GM12873 (cell line): ENCODE measurements around the gene MARVELD1.

Experiments
- TF ChIP-seq, protein P1 (sequence below): IDR thresholded peaks from 2 replicates; pipeline ENCODE4 v1.5.1; 2012; ENCODE audit warnings: low read depth, mild to moderate bottlenecking, moderate library complexity, low read length, control low read depth; ENCODE audit not compliant: insufficient read depth; ENCODE audit errors: missing control alignments

Gene MARVELD1

DNA sequence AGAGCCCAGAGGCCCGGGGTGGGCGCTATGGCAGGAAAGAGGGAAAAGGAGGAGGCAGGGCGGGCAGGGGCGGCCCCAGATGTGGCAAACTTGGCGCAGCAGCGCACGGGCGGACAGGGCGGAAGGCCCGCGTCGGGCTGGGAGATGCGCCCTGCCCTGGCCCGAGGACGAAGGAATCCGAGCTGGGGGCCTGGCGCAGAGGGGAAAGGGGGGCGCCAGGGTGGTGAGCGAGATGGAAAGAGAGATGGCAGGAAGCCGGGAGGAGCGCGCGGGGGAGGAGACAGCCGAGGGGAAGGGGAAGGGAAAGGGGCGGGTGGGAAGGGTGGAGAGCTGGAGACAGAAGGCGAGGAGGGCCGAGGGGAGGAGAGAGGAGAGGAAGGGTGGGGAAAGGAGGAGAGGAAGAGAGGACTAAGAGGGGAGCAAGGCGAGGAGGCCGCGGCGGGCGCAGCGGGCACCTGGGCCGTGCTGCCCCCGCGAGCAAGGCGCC lies at the start of gene MARVELD1:
Gene MARVELD1 (plus strand): TSS at position 392 of the 487 bp plus-strand sequence. CDS start 147 bp downstream, outside the sequence.
- TF ChIP-seq, protein P1, sequence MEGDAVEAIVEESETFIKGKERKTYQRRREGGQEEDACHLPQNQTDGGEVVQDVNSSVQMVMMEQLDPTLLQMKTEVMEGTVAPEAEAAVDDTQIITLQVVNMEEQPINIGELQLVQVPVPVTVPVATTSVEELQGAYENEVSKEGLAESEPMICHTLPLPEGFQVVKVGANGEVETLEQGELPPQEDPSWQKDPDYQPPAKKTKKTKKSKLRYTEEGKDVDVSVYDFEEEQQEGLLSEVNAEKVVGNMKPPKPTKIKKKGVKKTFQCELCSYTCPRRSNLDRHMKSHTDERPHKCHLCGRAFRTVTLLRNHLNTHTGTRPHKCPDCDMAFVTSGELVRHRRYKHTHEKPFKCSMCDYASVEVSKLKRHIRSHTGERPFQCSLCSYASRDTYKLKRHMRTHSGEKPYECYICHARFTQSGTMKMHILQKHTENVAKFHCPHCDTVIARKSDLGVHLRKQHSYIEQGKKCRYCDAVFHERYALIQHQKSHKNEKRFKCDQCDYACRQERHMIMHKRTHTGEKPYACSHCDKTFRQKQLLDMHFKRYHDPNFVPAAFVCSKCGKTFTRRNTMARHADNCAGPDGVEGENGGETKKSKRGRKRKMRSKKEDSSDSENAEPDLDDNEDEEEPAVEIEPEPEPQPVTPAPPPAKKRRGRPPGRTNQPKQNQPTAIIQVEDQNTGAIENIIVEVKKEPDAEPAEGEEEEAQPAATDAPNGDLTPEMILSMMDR, result no peak

DNA sequence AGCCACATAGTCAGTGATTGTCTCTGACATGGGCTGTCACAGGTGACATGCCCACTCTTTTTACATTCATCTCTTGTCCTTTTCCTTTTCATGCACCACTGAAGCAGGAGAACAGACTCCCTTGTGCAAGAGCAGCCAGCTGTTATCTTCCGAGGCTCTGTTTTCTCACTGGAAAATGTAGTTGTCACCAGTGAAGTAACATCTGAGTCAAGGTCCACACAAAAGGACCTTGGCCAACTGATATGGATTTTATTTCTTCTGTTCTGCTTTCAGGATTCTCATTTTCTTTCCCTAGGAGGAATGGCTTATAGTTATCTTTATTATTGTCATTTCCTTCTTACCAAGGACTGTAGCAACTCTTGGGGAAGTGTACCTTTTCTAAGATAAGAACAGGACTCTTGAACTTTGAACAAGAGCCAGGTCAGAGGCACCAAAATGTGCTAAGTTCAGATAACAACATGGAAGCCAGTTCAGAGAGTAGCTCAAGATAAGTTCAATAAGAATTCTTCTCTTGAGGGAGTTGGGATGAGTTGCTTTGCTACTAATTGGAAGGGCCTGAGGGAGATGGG lies 49.2 kb upstream of the MARVELD1 start:
- TF ChIP-seq, protein P1, result no peak

DNA sequence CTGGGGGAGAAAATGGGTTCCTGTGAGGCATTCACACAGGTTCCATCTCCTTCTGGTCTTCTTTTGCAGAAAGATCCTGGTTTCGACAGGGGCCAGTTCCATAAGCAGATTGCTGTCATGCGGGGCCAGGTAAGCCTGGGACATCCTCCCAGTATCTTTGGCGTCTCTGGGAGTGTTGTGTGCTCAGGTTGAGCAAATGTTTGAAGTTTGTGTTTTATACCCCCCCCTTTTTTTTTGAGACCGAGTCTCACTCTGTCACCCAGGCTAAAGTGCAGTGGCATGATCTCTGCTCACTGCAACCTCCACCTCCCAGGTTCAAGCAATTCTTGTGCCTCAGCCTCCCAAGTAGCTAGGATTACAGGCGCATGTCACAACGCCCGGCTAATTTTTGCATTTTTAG lies 46.5 kb upstream of the MARVELD1 start:
- TF ChIP-seq, protein P1, result no peak

DNA sequence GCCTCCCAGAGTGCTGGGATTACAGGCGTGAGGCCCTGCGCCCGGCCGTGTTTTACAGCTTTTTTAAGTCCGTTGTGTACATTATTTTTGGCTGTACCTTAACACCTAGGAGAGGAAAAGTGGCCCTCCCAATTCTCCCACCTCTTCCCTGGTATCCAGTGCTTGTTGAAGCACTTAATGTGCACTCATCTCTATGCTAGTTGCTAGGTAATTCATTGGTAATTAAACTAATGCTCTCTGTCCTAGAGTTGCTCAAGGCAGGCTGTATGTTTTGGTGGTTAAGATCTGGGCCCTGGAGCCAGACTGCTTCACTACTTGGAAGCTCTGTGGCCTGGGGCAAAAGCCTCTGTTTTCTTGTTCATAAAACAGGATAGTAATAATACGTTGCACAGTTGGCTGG lies 46.1 kb upstream of the MARVELD1 start:
- TF ChIP-seq, protein P1, result no peak

DNA sequence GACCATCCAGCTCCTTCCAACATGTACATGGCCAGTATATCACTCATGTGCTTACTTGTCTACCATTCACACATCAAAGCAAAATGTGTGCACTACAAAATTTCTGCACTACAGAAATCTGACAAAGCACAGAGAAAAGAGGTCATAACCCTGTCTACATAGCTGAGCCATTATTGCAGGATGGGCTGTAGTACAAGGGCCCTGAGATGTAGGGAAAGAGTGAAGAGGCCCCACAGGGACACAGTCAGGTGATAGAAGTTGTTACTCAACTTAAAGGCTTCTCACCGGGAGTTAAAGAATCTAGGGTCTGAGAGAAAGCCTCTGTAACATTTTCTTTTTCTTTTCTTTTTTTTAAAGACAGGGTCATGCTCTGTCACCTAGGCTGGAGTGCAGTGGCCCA lies 44.0 kb upstream of the MARVELD1 start:
- TF ChIP-seq, protein P1, result no peak

DNA sequence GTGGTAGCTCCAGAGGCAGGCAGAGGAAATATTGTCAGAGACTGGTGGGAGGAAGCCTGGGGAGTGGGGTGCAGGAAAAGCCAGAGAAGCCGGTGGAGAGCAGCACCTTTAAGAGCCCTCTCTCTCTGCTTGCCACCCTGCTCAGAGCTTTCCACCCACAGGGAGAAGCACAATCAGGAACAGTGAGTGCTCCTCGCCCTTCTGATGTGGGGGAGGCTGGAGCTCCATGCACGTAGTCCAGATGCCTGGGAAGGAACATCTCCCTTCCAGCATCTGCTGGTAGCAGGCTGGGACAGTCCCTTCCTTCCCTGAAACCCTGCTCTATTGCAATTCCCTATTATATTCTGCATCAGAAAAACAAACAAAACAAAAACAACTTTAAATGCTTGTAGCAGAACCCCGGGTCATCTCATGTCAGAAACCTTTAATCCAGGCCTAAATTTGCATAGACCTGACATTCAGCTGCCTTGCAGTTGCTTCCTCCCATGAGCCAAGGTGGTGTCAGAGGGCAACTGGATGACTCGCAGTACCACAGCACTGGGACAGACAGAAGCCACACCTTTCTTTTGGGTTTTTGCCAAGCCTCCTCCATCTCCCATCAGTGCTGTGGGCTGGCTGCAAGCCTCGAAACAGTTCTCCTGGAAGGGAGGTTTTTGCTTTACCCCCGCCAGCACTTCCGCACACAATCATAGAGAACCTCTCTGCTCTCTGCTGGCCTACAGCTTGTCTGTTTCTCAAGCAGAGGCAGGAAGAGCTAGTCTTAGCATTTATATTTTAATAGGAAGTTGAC lies 39.6 kb upstream of the MARVELD1 start:
- TF ChIP-seq, protein P1, result no peak

DNA sequence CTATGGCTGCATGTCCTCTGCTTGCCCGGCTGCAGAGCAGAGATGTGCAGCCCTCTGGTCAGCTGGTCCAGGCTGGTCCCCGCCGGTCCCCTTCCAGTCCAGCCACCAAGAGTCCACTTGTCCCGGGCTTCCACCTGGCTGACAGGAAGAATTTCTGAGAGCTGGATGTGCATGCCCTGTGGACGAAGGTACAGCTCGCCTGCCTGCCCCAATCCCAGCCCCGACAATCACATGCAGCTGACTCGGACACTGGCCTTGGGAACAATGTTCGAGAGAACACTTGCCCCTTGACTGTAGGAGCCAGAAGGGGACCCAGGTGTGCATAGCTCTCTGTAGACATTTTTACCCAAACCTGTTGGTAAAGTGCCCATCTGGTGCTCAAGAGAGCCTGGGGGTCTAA lies 38.3 kb upstream of the MARVELD1 start:
- TF ChIP-seq, protein P1, result no peak
